Gastrocnemius medialis (tissue), 4 donors: ENCODE measurements around the gene CRIP3. TPM values are rescaled to one million over a fixed set of nuclear protein-coding genes. Genes with fewer than 3 reads are reported as not detected.
"Not testable (repeated sequence)": the region's sequence is repeated elsewhere in the genome, so short reads cannot be mapped to it uniquely, and the experiment has no call there.

Source experiments
- ATAC-seq, 2 donors: fragments of 150-250 bp; one replicate each; pipeline ENCODE4 v1.9.1; 2016
- DNase-seq, 2 donors: peaks; one replicate each; pipeline ENCODE4 v3.0.0-alpha.2; 2019
- H3K27ac ChIP-seq, 4 donors: fragments of 200-600 bp; sonication (generic); 1 replicate in 1 of 4; 2 replicates in 3 of 4; pipeline ENCODE4 v1.5.1; 2016 to 2018; ENCODE audit warnings: mild to moderate bottlenecking in 2 of 4, moderate library complexity in 1 of 4
- H3K27me3 ChIP-seq, 3 donors: fragments of 200-600 bp; sonication (generic) in 2 of 3; 1 replicate in 1 of 3; 2 replicates in 2 of 3; pipeline versions ENCODE4 v1.5.1 to v1.6.0; 2016 to 2019; ENCODE audit warnings: mild to moderate bottlenecking in 1 of 3, moderate library complexity in 1 of 3
- H3K36me3 ChIP-seq, 2 donors: fragments of 200-600 bp; sonication (generic) in 1 of 2; one replicate each; pipeline ENCODE4 v1.5.1; 2017 to 2018
- H3K4me1 ChIP-seq, 2 donors: fragments of 200-600 bp; sonication (generic) in 1 of 2; one replicate each; pipeline ENCODE4 v1.5.1; 2016 to 2017; ENCODE audit warnings: mild to moderate bottlenecking in 2 of 2
- H3K4me3 ChIP-seq, 4 donors: fragments of 200-600 bp; sonication (generic) in 3 of 4; 1 replicate in 1 of 4; 2 replicates in 3 of 4; pipeline ENCODE4 v1.5.1; 2016 to 2019; ENCODE audit warnings: mild to moderate bottlenecking in 2 of 4
- H3K9me3 ChIP-seq, 3 donors: fragments of 200-600 bp; sonication (generic) in 2 of 3; 1 replicate in 1 of 3; 2 replicates in 2 of 3; pipeline ENCODE4 v1.5.1; 2016 to 2019
- POLR2A ChIP-seq, 2 donors: fragments of 450-650 bp; IDR thresholded peaks; one replicate each; pipeline ENCODE4 v1.6.1; 2017; ENCODE audit warnings: antibody characterized with exemption in 2 of 2, mild to moderate bottlenecking in 2 of 2, moderate library complexity in 2 of 2
- in situ Hi-C, 4 donors: fragments of 200-750 bp; cut with MboI; loops; one replicate each; pipeline versions ENCODE4 v1.15.0 to v1.8.0; 2017; ENCODE audit warnings: low sequenced_read_pairs in 4 of 4
- intact Hi-C: fragments of 100-400 bp; cut with DNase I; formaldehyde crosslinking; loops from one replicate; pipeline ENCODE4 v1.15.1; 2023; ENCODE audit warnings: low total_unique reads
- total RNA-seq, 4 donors: library from RNA; depleted of rRNA; stranded (reverse); fragments of >200 nt; gene quantifications; one replicate each; pipeline versions ENCODE4 v1.1.0 to v1.2.3, GENCODE V29; 2016
- TF ChIP-seq, protein P1 (sequence below), 5 experiments: fragments of 450-650 bp in 3 of 5; fragments of 200-600 bp in 2 of 5; sonication (generic) in 2 of 5; IDR thresholded peaks in 4 of 5; conservative IDR thresholded peaks in 1 of 5; 1 replicate in 4 of 5; 2 replicates in 1 of 5; pipeline ENCODE4 v1.5.1; 2016 to 2019; ENCODE audit warnings: antibody characterized with exemption in 5 of 5, mild to moderate bottlenecking in 3 of 5, moderate library complexity in 3 of 5

The CRIP3 gene
- total RNA-seq, 4 donors from 2014 or later = 0.68 TPM; not detected in 3

GRCh38 chr6:43306086-43306485, 2.5 kb downstream of the CRIP3 start:
- in situ Hi-C loops (no loop called here), intact Hi-C loops (no loop called here)
- TF ChIP-seq, protein P1, sequence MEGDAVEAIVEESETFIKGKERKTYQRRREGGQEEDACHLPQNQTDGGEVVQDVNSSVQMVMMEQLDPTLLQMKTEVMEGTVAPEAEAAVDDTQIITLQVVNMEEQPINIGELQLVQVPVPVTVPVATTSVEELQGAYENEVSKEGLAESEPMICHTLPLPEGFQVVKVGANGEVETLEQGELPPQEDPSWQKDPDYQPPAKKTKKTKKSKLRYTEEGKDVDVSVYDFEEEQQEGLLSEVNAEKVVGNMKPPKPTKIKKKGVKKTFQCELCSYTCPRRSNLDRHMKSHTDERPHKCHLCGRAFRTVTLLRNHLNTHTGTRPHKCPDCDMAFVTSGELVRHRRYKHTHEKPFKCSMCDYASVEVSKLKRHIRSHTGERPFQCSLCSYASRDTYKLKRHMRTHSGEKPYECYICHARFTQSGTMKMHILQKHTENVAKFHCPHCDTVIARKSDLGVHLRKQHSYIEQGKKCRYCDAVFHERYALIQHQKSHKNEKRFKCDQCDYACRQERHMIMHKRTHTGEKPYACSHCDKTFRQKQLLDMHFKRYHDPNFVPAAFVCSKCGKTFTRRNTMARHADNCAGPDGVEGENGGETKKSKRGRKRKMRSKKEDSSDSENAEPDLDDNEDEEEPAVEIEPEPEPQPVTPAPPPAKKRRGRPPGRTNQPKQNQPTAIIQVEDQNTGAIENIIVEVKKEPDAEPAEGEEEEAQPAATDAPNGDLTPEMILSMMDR (IDR thresholded peaks at IDR 0.05 in 4 of 5, conservative IDR thresholded peaks at IDR 0.05 in 1 of 5) = no peak
- TF ChIP-seq POLR2A (IDR thresholded peaks at IDR 0.05) = no peak
- Histone ChIP-seq H3K9me3 (no peaks in the 10 kb centered on the region), H3K27me3 (peaks cover 12 to 26% (median 18%) of the 10 kb centered on the region in 3 donors), H3K4me3 (no peak overlapping the region), H3K36me3 (no peaks in the 10 kb centered on the region), H3K27ac (no peak overlapping the region), H3K4me1 (peaks cover 4 to 8% of the 10 kb centered on the region in 2 donors)
- ATAC-seq (no peak), DNase-seq (no peak)

DNA sequence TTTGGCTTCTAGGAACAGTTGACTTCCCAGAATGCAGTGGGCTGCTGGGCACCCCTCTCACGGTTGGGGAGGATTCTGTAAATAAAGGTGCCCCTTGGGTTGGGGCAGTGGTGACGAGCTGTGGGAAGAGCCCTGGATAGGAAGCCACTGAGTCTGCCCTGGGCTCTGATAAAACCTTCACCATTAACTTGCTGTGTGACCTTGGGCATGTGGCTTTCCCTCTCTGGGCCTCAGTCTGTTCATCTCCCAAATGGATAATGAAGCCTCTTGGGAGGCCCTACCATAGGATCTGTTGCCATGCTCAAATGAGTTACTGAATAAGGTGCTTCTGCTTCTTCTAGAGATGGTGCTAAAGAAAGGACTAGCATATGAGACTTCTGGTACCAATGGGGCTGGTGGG, 3.7 kb downstream of the CRIP3 start:
- Histone ChIP-seq H3K36me3 (no peaks in the 10 kb centered on the region), H3K27me3 (peaks cover 13 to 31% (median 19%) of the 10 kb centered on the region in 3 donors), H3K9me3 (no peaks in the 10 kb centered on the region), H3K4me3 (no peak overlapping the region), H3K4me1 (peaks cover 4 to 8% of the 10 kb centered on the region in 2 donors), H3K27ac (no peak overlapping the region)
- in situ Hi-C loops (no loop called here), intact Hi-C loops (no loop called here)
- DNase-seq = no peak
- no peak for ATAC-seq
- TF ChIP-seq, protein P1 (IDR thresholded peaks at IDR 0.05 in 4 of 5, conservative IDR thresholded peaks at IDR 0.05 in 1 of 5) = no peak
- no peak for TF ChIP-seq POLR2A (IDR thresholded peaks at IDR 0.05)

DNA sequence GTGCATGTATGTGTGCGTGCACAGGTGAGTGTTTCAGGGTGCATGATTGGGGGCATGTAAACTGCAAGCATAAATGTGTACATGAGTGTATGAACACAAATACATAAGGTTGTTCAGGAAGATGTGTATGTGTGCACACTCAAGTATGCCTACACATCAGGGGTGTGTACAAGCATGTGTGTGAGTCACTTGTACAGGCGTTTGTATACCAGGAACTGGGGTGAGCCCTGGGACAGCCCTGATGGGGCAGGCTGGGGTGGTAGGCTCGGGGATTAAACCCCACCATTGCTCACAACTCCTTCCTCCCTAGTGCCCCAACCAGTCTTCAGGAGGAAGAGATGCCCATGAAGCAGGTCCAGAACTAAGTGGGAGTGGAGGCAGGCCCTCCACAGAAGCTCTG, 4.3 kb downstream of the CRIP3 start:
- Histone ChIP-seq H3K4me1 (peaks cover 4 to 8% of the 10 kb centered on the region in 2 donors), H3K36me3 (no peaks in the 10 kb centered on the region), H3K4me3 (no peak overlapping the region), H3K9me3 (no peaks in the 10 kb centered on the region), H3K27ac (no peak overlapping the region), H3K27me3 (peaks cover 13 to 29% (median 17%) of the 10 kb centered on the region in 3 donors)
- in situ Hi-C loops (no loop called here), intact Hi-C loops (no loop called here)
- no peak for DNase-seq
- no peak for ATAC-seq
- no peak for TF ChIP-seq POLR2A (IDR thresholded peaks at IDR 0.05)
- TF ChIP-seq, protein P1 (IDR thresholded peaks at IDR 0.05 in 4 of 5, conservative IDR thresholded peaks at IDR 0.05 in 1 of 5) = no peak

DNA sequence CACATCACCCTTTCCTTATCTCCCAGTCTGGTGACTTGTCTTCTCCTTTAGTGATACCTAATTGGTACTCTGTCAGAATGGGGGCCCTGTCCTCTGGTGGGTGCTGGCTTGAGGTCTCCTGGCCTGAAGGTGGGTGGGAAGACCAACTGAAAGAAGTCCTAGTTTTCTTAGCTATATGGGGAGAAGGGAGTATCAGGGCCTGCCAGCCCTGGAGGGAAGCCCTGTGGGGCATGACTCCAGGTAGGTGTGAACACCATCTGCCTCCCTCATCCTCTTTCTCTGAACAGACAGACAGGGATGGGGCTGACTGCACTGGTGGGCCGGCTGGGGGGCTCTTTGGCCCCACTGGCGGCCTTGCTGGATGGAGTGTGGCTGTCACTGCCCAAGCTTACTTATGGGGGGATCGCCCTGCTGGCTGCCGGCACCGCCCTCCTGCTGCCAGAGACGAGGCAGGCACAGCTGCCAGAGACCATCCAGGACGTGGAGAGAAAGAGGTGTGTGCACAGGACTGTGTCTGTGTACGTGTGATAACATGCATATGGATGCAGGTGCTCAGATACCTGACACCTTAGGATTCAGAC, 4.8 kb downstream of the CRIP3 start:
- in situ Hi-C loops (no loop called here), intact Hi-C loops (no loop called here)
- Histone ChIP-seq H3K27me3 (peaks cover 12 to 24% (median 13%) of the 10 kb centered on the region in 3 donors), H3K9me3 (no peaks in the 10 kb centered on the region), H3K4me1 (peaks cover 3 to 7% of the 10 kb centered on the region in 2 donors), H3K4me3 (no peak overlapping the region), H3K36me3 (no peaks in the 10 kb centered on the region), H3K27ac (no peak overlapping the region)
- no peak for DNase-seq
- no peak for ATAC-seq
- TF ChIP-seq, protein P1 (IDR thresholded peaks at IDR 0.05 in 4 of 5, conservative IDR thresholded peaks at IDR 0.05 in 1 of 5) = no peak
- no peak for TF ChIP-seq POLR2A (IDR thresholded peaks at IDR 0.05)

- H3K27me3 ChIP-seq = peaks cover 6 to 16% (median 7%) of the 10 kb centered on the region in 3 donors
- H3K4me3 ChIP-seq, DNase-seq, H3K9me3 ChIP-seq, H3K4me1 ChIP-seq, H3K27ac ChIP-seq, H3K36me3 ChIP-seq, in situ Hi-C loops, ATAC-seq, intact Hi-C loops: not testable (repeated sequence)
These were observed 5.6 kb downstream of the CRIP3 start for GRCh38 chr6:43303006-43303405.
